ENCODE results near the gene JAK3.
"Not testable (repeated sequence)": the region's sequence is repeated elsewhere in the genome, so short reads cannot be mapped to it uniquely, and the experiment has no call there.

The JAK3 gene

DNA sequence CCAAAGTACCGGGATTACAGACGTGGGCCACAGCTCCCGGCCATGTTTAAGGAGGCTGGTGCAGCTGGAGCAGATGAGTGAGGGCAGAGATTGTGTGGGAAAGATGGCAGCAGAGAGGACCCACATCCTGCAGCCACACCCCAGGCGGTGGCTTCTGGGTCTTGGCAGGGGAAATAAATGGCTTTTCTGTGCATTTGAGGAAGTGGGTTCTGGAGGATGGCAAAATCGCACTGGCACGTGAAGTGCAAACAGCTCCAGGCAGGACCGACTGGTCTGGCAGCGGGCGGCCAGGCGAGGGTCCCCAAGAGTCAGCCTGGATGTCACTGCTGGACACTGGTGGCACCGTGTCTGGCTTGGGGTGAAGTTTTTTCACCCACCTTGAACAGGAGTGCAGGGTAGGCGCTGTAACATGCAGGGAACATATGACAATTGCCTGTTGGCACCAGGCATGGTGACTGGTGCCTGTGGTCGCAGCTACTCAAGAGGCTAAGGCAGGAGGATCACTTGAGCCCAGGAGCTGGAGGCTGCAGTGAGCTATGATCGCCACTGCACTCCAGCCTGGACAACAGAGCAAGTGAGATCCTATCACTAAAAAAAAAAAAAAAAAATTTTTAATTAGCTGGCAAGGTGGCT, 44.4 kb downstream of the JAK3 start:
- DNase-seq (ENCODE audit: low read depth): no peak

DNA sequence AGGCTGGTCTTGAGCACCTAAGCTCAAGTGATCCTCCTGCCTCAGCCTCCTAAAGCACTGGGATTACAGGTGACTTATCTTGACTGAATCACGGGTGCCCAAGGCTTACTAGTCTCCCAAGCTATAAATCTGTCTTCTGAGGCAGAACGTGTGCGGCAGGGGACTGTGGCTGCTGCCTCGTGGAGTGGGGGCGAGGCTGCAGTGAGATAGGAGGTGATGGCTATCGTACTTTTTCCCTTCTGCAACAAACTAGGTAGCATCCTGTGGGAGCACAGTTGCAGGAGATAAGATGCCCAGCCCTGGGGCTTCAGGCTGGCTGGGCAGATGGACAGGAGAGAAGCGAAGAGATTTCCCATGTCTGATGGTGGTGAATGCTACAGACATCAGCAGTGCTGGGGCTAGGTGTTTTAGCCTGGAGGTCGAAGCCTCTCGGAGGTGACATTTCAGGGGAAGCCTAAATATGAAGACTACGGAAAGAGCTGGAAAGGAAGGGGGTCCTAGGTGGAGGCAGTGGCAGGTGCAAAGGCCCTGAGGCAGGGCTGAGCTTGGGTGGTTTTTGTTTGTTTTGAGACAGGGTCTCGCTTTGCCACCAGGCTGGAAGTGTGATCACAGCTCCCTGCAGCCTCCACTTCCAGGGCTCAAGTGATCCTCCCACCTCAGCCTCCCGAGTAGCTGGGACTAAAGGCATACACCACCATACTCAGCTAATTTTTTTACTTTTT, 45.5 kb downstream of the JAK3 start:
- DNase-seq (ENCODE audit: low read depth): no peak

DNA sequence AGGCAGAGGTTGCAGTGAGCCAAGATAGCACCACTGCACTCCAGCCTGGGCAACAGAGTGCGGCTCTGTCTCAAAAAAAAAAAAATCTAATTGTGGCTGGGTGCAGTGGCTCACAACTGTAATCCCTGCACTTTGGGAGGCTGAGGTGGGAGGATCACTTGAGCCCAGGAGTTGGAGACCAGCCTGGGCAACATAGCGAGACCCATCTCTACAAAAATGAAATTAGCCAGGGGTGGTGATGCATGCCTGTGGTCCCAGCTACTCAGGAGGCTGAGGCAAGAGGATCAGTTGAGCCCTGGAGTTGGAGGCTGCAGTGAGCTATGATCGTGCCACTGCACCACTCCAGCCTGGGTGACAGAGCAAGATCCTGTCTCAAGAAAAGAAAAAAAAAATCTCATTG, 49.2 kb downstream of the JAK3 start:
- not testable (repeated sequence) for DNase-seq (ENCODE audit: low read depth)

DNA sequence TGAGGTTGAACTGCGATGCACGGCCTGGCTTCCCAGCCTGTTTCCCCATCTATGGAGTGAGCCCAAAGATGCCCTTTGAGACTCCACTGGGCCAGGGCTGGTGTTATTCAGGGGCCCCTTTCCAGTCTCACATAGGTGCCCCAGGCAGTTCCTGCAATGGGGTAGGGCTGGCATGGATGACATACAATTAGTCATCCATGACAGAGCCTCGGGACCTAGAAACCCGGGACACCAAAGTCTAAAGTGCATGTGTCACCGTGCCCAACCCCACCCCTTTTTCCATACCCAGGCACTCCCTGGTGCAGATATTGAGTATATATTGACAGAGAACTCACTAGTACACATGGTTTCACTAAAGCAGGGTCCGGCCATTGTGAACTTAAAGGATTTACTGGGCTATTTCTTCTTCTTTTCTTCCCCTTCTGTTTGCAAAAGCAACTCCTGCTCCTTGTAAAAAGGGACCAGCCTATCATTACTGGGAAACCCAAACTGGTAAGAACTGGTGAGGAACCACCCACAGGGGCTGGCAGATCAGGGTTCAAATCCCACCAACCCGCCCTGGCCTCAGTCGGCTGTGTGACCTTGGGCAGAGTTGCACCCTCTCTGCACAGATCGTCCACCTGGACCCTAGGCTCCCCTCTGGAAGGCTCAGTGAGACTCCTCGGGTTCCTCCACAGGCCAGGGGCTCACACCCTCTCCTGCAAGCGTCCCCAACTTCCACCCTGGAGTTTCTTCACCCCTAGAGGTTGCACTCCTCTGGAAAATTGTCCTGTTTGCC, 50.2 kb downstream of the JAK3 start:
- DNase-seq (ENCODE audit: low read depth): peak; percentile 63

DNA sequence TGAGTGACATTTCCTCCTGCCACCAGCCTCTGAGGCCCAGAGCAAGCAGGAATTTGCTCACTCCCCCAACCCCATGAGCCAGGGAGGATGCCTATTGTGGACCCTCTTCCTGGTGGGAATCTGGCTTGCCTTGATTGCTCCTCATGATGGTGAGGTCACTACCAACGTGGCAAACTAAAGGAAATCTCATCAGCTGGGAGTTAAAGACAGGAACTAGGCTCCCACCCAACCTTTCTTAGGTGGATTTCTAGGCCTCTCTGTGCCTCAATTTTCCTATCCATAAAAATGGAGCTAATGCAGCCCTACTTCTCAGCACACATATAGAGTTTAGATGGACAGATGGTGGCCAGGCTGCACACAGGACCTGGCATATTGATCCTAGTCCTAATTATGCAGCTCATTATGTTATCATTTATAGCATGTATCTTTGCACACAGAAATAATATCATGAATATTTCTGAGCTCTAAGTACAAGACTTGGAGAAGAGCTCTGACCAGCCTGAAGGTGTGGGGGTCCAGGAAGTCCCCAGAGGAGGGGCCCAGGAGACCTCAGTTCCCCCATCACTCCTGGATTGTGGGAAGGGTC, 50.9 kb downstream of the JAK3 start:
- no peak for DNase-seq (ENCODE audit: low read depth)

DNA sequence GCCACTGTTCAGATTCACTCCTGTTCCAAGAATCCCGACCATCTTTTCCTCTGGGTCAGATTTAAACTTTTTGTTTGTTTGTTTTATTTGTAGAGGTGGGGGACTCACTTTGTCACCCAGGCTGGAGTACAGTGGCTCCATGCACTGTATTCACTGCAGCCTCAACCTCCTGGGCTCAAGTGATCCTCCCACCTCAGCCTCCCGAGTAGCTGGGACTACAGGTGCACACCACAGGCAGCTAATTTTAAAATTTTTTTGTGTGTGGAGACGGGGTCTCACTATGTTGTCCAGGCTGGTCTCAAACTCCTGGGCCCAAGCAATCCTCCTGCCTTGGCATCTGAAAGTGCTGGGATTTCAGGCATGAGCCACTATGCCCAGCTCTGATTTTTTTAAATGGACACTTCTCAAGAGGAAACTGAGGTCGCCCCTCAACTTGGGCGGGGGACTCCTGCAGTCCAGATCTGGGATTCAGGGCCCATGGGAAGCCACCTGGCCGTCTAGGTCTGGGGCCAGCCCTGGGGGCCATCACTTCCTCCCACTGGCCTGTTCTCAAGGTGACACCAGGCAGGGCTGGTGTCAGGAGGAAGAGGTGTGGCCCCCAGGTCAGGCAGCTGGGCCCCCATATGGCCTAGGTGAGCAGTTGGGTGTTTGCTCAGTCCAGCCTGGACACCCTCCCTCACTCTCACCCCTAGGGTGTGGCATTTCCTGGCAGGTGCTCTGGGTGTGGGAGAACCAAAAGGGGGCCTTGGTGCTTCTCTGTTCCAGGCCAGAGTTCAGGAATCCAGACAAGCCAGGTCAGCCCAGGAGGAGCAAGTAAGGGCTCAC, 51.6 kb downstream of the JAK3 start:
- DNase-seq (ENCODE audit: low read depth): no peak

DNA sequence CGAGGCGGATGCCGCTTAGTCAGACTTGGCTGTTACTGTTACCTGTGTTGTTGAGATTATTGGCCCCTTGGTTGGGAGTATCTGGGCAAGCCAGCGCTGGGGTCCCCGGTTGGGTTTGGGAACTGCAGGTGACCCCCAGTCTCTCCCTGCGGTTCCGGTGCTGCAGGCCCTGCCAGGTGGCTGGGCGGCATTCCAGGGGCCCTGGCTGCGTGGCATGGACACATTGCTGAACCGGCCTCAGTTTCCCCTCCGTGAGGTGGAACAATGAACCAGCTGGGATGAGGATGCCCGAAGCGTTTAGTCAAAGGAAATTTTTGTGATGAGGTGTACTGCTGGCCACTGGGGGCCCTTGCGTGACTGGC, 52.3 kb downstream of the JAK3 start:
- no peak for DNase-seq (ENCODE audit: low read depth)

DNA sequence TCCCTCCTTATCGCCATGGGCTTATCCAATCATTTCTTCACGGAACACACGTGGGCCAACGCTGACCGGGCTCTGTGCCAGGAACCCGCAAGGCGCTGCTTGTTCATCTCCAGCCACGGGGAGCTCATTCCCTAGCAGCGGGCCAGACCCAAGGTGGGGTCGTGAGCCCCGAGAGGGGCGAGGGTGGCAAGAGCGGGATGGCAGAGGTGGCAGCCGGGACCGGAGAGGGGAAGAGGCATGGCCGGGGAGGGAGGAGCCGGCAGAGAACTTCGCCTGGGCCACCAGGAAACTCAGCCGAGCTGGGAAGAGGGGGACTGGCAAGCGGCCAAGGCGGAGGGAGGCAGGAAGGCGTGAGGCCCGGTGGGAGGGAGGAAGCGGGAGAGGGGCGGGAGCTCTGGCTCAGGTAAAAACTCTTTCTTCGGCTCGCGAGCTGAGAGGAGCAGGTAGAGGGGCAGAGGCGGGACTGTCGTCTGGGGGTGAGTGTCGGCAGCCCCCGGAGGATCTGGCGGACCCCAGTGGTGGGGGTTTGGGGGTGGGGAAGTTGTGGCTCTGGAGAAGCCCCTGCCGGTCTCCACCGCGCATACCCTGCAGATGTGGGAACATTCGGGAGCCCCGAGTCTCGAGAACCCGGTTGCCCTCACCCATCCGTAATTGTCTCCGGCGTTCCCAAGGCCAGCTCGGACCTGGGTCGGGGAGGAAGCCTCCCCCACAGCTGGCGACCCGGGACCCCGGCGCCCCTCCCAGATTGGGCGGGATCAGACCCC, 52.9 kb downstream of the JAK3 start, which contains the start of gene B3GNT3:
B3GNT3 (plus strand) TSS at position 408 of the 764 bp plus-strand sequence. CDS start 12,670 bp downstream, outside the sequence.
- no peak for DNase-seq (ENCODE audit: low read depth)

DNA sequence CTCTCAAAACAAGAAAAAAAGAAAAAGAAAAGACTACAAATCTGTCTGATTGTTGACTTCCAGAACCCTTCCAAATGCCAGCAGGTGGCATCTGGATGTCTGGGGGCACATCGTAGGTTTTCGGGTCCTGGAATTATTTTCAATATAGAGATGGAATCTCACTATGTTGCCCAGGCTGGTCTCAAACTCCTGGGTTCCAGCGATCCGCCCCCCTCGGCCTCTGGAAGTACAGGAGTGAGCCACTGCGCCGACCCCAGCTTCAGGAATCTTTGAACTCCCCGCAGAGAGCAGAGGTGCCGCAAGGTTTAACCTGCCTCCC, 53.4 kb downstream of the JAK3 start:
- DNase-seq (ENCODE audit: low read depth): no peak

DNA sequence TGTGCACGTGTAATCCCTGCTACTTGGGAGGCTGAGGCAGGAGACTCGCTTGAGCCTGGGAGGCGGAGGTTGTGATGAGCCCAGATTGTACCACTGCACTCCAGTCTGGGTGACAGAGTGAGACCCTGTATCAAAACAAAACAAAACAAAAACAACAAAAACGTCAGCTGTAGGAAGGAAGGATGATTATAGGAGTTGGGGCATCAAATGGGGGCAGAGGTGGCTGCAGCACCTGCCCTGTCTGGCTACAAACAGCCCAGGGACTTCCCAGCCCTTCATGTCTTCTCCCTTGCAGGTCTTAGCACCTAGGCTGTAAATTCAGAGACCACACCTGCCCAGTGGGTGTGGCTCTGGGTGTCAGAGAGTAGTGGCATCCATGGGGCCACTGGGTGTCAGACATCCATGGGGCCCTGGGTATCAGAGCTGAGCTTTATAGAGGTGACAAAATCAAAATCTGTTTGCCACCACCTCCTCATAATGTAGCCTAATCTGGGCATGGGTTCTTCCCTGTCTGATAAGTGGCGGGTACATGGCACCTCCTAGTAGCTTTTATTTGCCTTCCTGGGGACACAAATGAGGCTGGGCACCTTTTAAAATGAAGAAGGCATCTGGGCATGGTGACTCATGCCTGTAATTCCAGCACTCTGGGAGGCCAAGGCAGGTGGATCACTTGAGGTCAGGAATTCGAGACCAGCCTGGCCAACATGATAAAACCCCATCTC, 57.6 kb downstream of the JAK3 start:
- DNase-seq (ENCODE audit: low read depth): no peak

DNA sequence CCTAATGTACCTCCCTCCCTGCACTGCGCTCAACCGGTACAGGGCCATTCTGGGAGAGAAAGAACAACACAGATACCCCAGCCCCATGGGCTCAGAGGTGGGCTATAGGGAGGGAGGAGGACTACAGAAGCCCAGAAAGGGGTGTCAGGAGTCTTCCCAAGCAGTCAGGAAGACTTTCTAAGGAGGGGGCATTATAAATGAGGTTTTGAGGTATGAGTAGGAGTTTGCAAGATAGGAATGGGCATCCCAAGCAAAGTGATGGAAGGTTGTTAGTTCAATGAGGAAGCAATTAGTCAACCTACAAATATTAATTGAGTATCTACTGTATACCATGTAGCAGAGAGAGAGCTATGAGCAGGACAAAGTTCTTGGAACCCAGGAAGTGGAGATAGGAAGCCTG, 59.1 kb downstream of the JAK3 start:
- DNase-seq (ENCODE audit: low read depth): no peak

DNA sequence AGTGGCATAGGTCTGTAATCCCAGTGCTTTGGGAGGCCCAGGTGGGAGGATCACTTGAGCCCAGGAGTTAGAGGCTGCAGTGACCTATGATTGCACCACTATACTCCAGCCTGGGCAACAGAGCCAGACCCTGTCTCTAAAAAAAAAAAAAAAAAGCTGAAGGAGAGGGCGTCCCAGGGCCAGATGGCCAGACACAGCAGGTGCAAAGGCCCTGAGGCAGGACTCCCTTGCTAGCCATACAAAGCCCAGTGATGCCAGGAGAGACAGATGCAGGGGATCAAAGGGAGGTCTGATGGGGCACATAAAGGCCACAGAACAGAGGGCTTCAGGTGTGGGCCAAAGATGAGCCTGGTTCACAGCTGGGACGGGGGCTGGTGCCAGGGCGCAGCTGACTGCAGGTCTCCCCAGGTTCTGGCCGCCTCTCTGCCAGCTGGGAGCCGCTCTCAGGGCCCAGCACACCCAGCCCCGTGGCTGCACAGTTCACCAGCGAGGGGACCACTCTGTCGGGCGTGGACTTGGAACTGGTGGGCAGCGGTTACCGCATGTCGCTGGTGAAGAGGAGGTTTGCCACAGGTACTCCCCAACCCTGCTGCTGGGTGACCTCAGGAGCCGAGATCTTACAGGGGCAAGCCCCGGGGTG, 60.4 kb downstream of the JAK3 start:
- no peak for DNase-seq (ENCODE audit: low read depth)

DNA sequence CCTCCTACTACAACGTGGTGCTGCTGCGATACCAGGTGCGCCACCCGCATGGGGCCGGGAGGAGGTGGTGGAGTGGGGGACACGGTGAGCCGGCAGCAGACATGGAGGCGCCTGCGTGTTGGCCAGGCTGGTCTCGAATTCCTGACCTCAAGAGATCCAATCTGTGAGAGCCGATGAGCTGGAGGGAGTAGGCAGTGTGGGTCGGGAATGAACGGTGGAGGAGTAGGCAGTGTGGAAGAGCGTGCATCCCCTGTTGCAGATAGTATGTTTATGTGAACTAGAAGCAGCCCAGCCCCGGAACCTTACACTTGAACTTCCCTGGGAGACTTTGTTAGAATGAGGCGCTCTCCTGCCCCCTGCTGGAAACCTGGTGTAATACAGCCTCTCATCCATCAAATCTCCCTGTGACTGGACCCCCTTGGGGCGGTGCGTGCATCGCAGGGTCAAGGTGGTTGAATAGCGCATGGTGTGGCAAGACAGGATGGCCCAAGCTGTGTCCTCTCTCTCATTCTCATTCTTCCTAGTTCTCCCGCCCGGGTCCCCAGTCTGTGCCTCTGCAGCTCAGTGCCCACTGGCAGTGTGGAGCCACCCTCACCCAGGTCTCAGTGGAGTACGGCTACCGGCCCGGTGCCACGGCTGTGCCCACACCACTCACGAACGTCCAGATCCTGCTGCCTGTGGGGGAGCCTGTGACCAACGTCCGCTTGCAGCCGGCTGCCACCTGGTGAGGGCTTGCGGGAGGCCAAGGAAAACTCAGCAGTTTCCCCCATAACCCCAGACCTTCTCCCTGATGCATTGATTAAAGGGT, 63.4 kb downstream of the JAK3 start:
- peak; percentile 62 for DNase-seq (ENCODE audit: low read depth)

DNA sequence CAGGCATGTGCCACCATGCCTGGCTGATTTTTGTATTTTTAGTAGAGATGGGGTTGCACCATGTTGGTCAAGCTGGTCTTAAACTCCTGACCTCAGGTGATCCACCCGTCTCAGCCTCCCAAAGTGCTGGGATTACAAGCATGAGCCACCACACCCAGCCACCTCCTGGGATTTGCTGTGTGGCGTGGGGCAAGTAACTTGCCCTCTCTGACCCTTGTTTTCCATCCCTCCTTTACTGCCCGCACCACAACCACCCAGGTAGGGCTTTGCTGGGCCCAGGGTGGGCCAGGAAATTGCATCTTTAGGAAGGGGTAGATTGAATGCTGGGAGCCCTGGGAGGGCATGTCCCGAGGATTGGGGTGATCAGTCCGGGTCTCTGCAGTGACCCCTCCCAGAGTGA, 64.1 kb downstream of the JAK3 start:
- not testable (repeated sequence) for DNase-seq (ENCODE audit: low read depth)

DNA sequence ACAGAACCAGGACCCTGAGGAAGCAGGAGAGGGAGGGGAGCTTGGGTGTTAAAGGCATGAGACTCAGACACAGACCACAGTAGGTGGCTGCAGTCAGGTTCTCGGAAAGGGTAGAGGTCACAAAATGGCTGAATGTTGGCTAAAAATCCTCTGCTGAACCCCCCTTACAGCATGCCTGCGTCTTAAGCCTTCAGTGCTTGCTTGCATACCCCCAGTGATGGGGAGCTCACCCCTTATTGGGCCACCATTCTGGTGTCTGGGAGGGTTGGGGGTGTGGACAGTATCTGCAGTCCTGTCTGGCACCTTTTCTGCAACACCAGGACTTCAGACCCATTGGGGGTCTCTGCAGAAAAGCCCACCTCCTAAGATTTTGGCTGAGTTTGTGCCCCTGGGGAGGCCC, 67.0 kb downstream of the JAK3 start:
- no peak for DNase-seq (ENCODE audit: low read depth)

DNA sequence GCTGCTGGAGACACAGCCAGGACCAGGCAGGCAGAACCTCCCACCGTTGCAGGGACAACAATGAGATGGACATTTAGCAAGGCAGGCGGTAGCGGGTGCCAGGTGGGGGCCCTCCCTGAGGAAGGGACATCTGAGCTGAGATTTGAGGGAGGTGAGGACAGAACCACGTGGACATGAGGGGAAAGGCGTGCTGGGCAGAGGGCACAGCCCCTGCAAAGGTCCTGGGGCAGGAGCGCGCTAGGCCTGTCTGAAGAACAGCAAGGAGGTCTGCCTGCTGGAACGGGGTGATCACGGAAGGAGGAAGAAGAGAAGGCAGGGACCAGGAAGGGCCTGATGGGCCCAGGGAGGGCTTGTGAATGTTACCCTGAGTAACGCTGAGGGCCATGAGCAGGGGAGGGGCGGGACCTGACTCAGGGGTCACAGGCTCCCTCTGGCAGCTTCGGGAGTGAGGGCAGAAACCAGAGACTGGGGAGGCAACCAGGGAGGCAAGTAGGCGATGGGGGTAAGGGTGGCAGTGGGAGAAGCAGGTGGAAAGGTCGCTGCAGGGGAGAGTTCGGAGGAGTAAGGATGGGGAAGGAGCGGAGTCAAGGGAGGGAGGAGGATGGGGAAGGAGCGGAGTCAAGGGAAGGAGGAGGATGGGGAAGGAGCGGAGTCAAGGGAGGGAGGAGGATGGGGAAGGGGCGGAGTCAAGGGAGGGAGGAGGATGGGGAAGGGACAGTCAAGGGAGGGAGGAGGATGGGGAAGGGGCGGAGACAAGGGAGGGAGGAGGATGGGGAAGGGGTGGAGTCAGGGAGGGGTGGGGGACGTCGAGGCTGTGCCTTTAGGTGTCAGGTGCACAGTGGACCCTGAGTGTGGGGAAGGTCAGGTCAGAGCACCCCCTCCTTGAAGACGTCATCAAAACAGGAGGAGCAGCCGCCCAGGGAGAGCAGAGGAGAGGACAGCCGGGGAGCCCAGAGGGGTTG, 68.5 kb downstream of the JAK3 start:
- DNase-seq (ENCODE audit: low read depth): no peak

DNA sequence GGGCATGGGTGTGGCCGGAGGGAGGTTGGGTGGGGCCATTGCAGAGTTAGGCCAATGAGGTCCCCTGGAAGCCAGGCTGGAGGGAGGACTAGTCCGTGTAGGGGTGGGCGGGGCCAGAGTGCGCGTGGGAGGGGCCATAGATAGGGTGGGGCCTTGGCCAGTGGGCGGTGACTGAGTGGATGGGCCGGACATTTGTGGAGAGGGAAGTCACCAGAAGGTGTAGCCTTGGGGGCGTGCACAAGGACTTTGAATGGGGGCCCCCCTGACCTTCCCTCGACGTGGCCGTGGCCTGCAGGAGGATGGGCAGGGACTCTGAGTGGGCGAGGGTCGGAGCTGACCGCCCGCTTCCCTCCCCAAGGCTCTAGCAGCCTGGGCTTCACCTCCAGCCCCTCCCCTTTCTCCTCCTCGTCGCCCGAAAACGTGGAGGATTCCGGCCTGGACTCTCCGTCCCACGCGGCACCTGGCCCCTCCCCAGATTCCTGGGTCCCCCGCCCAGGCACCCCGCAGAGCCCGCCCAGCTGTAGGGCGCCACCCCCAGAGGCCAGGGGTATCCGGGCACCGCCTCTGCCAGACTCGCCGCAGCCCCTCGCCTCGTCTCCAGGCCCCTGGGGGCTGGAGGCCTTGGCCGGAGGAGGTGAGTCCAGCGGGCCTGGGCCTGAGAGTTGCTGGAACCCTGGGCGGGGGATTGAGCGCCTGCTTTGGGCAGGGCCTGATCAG, 69.4 kb downstream of the JAK3 start:
- peak; percentile 52 for DNase-seq (ENCODE audit: low read depth)

Data from activated T-cell treated with anti-CD3 and anti-CD28 coated beads for 48 hours (primary cell).